COLO829 (cell line): ENCODE results near the gene WBP1.
A peak's percentile ranks its signal among the peaks of the same experiment; 100 is the strongest.
"Not testable (repeated sequence)": the region's sequence is repeated elsewhere in the genome, so short reads cannot be mapped to it uniquely, and the experiment has no call there.

Source experiments
- DNase-seq: peaks from one replicate; pipeline ENCODE4 v3.0.0; 2012; ENCODE audit warnings: low spot score

WBP1 gene

DNA sequence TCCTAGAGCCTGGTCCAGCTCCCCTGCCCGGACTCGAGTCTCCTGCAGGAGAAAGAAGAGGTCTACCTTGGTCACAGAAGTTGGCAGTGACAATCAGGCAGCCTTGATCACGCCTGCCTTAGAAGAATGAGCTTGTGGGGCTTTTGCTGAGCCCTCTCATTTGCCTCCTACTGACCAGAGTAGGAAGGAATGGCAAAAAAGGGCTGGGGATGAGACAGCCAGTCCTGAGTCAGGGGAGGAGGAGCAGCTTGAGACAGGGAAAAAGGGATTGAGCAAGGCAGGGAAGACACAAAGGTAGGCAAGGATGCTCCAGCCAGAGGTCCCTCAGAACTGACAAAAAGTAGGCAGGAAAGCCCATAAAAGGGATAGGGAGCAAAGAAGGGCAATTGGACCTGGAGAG lies 30.7 kb upstream of the WBP1 start:
- DNase-seq = no peak

DNA sequence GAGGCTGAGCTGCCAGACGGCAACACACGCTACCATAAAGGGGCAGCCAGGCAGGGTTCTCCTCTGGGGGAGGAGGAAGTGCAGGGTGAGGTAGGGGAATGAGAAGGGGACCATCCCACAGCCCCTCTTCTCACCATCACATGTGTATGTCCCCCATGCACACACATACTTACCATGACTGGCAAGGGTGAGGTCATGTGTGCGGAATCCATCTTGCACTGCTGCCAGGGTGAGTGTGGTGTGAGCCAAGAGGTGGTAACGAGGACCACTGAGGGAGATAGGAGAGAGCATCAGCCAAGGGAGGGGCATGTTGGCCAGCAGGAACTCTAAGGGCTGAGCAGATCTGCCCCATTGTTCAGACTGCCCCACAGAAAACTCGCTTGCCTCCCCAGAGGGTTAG lies 29.6 kb upstream of the WBP1 start:
- no peak for DNase-seq

DNA sequence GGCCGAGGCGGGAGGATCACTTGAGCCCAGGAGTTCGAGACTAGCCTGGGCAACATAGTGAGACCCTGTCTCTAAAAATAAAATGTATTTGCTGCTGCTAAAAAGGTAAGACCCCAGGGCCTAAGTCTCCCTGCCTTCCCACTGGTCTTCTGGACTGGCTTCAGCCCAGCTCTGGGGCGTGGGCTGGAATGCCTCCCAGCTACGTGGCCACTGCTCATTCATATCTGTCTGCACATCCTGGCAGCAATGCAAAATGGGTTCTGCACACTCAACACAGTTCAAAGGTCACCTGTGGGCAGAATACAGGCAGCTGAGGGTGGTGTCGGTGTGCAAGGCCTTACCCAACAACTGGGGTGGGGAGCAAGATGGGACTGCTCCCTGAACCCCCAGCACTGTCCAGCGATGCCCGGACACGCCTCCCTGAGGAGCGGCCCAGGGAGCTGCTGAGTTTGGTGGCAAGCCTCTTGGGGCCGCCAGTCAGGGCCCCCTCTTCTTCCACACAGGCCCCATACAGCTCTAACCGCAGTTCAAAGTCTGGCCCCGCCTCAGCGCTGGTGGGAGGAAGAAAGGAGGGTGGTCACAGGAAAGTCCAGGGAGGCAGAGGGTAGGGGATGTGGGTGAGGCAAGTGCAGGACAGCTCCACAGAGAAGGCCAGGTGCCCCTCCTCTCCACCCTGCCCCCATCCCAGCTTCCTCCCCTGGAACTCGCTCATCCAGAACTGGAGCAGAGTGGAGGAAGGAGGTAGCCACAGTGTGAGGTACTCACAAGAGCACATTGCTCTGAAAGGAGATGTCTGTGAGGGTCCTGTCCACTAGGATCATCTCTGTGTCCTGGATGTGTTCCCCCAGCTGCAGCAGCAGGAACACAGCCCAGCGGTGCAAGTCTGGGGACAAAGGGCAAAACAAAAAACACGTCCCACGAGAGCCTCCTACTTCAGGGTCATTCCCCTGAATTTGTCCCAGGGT lies 28.5 kb upstream of the WBP1 start:
- no peak for DNase-seq

DNA sequence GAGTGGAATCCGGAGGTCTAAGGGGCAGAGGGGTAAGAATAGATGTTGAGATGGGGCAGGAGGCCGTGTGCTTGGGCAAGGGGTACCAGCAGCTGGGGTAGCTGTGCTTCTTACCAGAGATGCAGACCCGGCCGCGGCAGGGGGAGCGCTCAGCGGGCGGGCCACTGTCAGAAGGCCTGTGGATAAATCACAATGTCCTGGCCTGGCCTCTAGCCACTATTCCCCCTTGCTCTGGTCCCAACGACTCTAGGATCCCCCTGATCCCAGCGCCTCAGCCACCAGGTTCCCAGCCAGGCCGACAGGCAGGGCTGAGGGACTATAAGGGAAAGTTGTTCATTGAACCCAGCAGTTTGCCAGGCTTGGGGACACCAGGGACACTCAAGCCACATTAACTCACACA lies 27.7 kb upstream of the WBP1 start:
- no peak for DNase-seq

DNA sequence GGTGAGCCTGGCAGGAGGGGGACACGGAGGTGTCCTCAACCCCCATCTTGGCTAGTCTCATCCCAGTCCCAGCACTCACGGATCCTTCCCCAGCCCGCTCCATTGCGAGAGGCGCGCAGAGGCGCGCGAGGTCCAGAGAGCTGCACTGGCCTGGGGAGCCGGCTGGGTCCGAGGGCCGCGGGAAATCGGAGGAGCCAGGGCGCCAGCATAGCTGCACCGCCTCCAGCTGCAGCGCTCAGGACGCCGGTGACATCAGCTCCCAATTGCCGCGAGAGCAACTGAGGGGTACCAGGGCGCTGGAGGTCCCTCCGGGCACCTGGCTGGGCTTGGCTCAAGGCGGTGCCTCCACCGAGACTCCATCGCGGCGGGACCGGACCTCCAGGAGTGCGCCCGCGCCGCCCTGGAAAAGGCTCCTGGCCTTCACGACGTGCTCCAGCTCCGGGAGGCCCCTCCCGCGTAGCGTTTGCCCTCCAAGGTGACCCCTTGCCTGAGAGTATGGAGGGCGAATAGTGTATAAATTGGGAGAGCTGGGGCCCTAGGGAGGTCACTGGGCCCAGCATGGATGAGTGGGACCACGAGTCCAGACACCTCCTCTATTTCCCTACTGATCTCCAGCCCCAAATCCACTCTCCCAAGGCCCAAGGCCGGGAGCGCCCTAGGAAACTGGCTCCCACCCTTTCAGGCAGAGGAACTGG lies 22.0 kb upstream of the WBP1 start:
- no peak for DNase-seq

DNA sequence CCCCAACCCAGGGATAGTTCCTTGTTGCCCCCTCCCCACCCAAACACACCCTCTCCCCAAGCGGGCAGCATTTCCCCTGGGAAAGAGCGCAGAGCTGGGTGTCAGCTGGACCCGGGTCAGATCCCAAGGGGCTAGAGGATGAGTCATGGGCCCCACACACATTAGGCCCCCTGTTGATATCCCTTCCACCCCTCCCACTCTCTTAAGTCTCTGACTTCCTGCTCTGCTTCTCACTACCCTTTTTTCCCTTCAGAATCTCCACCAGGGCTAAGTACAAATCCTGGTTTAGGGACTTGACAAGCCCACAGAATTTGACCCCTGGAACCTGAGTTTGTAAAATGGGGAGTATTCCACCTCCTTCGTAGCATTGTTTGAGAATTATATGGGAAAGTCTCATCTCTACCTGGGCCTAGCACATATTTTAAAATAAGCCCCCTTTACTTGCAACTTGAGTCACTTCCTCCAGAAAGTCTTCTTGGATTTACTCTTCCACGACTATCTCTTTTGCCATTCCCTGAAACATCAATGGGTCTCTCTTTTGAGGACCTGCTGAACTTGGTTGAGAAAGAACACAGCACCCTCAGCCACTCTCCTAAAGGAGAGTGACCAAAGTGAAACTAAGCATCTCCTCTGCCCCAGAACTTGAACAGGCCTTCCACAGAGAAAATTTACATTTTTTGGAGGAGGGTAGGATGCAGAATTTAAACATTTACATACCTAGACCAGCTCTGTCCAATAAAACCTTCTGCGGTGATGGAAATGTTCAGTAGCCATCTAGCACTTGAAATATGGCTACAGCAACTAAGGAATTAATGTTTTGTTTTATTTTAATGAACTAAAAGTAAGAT lies 21.2 kb upstream of the WBP1 start:
- peak; percentile 49 for DNase-seq

DNA sequence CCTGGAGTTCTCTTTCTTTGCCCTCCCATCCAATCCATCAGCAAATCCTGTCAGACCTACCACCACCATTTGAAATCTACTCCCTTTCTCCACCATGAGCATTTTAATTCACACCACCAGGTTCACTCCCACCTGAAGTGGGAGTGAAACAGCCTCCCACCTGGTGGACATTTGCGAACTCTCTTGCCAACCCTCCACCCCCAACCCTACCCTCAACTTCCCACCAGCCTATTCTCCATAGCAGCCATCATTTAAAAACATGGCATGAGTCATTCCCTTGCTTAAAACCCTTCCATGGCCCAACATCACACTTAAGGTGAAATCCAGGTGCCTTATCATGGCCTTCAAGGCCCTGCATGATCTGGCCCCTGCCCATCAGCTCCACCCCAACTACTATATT lies 20.0 kb upstream of the WBP1 start:
- DNase-seq = no peak

DNA sequence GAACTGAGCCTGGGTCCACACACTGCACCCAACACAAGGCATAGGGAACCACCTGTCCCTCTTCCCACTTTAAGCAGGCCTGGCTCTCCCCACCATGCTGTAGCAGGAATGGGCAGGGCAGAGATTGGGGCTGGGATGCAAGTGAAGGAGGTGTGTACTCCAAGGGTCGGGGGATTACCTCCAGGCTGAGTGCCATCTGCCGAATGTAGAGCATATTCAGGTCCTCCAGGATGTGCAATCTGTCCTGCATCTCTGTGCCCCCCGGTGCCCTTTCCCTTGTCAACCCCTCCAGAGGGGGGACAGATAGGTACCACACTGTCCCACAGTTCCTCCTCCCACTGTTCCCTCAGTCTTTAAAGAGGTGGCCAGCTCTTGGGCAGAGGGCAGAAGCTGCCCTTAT lies 18.9 kb upstream of the WBP1 start:
- no peak for DNase-seq

DNA sequence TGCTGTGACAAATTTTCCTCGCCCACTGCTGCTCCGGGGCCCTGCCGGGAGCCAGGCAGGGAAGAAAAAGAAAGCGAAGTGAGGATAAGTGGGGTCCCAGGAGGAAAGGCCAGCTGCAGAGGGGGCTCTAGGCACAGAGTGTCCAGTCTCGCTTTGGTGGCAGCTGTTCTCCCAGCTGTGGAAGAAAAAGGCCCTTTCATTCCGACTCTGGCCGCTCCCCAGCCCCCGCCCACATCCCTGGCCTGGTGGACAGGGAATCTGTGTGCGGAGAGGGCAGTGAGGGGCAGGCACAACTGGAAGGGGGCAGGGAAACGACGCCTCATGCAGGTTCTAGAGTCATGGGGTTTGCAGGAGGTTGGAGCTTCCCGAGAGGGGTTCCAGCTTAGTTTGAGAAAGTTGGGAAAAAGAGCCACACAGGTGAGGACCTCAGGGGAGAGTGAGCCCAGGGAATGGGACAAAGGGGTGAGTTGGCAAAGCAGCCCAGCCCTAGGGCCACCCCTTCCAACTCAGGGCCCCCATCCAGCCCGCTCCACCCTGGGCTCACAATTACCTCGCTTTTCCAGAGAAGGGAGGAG lies 18.3 kb upstream of the WBP1 start:
- DNase-seq = peak; percentile 96

DNA sequence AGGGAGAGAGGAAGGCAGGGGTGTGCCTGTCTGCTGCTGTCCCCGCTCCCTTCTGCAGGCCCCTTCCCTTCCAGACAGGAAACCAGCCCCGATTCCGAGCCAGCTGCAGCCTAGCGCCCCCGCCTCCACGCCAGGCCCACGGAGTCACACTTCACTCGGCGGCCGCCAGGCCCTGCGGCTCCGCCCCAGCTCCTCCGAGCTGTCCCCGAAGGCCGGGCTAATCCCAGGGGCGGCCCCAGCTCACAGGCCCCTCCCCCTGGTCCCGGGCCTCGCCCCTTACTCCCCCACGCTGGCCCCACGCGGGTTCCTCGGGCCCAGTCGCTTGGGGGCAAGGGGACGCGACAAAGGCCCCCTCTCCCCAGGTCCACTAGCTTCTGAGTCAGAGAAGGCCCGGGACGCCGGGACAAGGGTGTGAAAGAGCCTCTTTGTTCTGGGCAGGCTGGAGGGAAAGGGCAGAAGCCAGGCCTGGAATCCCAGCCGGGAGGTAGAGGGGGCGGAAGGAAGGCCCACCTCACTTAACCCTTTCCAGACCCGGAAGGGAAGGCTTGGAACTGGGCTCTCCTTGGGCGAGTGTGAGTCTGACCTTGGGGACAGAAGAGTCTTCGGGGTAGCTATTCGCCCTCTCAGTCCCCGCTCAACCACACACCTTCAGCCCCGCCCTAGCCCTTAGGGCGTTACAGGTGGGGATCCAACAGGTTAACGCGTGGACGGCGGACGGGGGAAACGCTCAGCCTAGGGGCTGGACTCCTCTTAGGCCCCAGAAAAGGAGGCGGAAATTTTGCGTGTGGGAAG lies 17.7 kb upstream of the WBP1 start:
- DNase-seq = peak; percentile 100

DNA sequence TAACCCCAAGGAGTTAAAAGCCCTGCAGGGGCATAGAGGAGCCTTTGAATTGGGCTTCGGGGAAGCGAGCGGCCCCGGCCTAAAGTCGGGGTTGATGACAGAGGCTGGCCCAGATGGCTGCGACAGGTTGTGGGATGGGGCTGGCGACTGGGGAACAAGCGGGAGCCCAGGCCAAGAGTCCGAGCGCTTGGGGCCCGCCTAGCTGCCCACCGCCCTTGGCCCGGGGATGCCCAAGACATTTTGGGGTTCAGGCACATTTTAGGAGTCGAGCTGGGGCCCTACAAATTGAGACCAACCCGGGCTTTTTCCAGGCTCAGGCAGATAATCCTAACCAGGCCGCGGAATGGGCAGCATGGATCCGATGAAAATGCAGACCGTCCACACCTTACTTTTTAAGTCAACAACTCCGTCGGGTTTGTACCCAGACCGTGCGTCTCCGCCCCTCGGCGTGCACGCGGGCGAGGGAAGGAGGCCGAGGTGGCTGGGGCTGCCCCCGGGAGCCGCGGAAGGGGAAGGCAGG lies 17.0 kb upstream of the WBP1 start:
- DNase-seq = no peak

DNA sequence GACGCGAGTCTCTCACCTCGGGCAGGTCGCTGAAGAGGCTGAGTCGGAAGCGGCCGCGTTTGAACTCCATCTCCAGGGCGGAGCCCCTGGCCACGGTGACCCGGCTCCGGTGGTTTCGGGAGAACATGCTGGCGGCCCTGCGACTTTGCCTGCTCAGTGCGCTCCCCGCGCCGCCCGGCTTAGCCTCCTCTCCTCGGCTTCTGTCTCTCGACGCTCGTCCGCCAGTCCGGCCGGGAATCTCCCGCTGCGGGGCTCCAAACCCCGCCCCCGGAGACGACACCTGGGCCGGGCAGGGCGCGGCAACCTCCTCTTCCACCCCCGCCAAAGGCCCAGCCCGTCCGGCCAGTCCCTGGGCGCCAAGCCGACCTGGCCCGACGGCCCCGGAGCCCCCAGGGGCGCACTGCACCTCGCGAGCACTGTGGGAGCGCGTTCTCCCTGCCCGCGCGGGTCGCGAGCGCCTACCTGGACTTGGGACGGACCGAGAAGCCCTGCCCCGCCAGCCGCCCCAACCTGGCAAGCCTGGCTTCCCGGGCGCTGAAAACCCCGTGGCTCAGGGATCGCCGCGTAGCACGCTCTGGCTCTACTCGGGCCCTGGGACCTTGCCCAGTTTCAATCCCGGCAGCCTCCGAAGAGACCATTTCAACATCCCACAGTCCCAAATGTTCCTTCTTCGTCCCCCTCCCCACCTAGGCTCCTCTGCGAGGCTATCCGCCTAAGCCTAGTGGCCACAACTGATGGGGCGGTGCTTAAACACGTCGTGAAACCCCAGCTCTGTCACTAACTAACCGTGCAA lies 16.4 kb upstream of the WBP1 start, which contains the start of gene RTKN:
Gene RTKN, minus strand, starts transcription at position 248 of the 793 bp plus-strand sequence. Its CDS starts 121 bp downstream, at position 127.
- no peak for DNase-seq

DNA sequence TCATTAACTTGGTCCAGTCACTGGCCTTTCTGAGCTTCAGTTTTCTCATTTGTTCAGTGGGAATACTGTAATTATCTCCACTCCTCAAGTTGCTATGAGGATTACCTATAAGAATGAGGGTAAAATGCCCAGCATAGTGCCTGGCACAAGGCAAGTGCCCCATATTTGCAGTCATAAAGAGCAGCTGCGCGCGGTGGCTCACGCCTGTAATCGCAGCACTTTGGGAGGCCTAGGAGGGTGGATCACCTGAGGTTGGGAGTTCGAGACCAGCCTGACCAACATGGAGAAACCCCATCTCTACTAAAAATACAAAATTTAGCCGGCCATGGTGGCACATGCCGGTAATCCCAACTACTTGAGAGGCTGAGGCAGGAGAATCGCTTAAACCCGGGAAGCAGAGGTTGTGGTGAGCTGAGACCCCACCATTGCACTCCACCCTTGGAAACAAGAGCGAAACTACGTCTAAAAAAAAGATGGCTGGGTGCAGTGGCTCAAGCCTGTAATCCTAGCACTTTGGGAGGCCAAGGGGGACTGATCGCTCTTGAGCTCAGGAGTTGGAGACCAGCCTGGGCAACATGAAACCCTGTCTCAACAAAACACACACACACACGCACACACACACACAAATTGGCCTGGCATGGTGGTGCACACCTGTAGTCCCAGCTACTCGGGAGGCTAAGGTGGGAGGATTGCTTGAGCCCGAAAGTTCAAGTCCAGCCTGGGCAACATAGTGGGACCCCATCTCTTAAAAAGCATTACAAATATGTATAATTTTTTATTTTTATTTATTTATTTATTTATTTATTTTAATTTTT lies 15.5 kb upstream of the WBP1 start:
- DNase-seq = not testable (repeated sequence)

DNA sequence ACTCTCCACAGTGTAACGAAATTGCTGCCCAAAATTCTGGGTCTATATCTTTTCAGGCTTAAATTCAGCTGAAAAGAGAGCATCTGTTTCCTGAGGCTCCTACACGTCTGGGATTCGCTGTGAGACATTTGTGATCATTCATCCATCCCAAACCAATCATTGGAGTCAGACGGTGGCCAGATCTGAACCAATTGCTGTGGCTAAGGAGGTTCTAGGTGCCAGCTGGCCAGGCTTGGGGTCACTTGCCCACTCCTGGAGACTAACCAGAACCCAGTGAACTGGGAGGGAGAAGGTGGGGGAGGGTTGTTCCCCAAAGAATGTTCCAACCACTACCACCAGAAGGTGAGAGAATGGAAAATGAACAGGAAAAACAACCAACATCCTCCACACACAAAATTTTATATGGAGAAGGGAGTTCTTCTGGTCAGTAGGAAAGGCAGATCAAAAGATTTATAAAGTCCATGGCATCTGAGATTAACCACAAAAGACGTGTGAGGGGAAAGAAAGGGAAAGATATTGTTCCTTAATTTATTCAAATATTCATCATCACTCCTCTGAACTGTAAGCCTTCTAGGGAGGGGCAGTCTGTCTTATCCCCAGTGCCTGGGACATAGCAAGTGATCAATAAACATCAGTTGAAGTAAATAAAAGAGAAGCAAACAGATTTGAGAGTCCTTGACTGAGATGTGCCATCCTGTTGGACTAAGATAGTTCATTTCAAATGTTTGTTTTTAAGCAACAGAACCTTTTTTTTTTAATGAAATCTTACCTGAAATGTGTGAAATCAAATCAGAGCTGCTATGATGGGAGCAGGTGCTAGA lies 13.5 kb upstream of the WBP1 start:
- DNase-seq = no peak

DNA sequence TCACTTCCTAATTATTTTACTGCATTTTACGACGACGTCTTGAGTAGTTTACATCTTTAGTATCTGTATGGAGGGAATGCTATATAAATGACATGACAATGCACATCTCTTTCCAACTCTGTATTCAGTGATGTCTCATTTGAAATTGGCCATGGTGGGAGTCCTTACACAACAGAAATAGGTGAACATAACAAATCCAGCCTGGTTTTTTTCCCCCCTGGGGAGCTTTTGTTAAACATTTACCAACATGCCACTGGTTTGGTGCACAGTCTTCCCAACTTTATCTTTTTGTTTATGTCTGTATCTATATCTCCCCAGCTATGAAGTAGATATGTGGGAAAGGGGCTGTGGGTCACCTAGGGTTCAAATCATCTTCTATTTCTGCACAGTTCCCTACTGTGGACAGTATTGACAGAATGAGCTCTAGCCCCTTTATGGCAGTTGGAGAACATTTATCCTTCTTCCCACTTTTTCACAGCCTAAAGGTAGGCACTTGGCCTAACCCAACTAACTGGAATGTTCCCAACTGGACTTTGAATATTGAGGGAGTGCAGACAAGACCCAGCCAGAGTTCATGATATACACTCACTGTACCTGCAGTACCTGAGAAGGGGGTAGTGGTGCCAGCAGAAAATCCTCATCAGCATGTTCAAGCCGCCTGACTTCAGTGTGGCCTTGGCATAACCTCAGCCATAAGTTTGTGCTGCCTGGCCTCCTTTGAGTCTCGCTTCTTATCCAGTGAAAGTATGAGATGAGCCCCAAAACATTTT lies 10.8 kb upstream of the WBP1 start:
- no peak for DNase-seq

DNA sequence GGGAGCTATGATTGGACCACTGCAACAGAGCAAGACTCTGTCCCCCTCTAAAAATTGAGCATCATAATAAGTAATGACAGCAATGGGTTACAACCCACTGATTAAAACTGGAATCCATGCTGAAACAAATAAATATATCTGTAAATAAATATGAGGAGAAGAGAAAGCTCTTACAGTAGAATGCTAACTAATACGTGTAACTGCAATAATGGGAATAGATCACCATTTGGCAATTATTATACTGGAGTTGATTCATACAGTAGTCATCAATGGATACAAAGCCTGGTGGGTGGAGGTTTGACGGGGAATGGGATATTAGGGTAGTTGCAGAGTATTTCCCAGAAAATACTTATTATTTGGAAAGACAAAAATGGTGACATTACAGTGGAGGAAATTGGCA lies 9.5 kb upstream of the WBP1 start:
- no peak for DNase-seq

DNA sequence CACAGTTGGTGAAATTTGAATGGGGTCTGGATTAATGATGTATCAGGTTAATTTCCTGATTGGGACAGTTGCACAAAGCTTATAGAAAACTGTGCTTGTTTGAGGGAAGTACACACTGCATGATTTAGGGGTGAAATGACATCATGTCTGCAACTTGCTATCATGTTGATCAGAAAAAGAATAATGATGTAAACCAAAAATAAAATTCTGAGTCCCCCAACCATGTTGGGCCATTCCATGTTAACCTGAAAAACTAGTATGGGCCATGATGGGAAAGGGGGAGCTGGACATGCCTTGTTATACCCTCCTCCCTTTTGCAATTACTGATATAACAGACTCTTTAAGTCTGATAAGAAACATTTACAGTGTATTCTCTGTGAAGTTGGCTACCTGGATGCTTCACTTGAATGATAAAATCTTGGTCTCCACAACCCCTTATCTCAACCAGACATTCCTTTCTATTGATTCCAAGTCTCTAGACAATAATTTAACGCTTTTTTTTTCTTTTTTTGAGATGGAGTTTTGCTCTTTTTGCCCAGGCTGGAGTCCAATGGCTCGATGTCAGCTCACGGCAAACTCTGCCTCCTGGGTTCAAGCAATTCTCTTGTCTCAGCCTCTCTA lies 7.6 kb upstream of the WBP1 start:
- no peak for DNase-seq
